ENCODE data around the gene DNAJC13. TPM values are rescaled to one million over a fixed set of nuclear protein-coding genes. Genes with fewer than 3 reads are reported as not detected.

DNAJC13 gene
- total and polyA plus RNA-seq, 2 donors (not counting 3 experiments of a cell fraction or from before 2014, with no cell fraction given), result 14.3 to 71.7 TPM

- intact Hi-C loops (cut with micrococcal nuclease) (no loop called here), dilution Hi-C loops (cut with MboI; ENCODE audit: extremely low pct_ligation_motif_present, low sequenced_read_pairs) (no loop called here)
- peaks cover 5% of the 10 kb centered on the region for H4K20me1 ChIP-seq (replicated peaks; ENCODE audit: control insufficient read depth, extremely low read depth, insufficient read depth, low read length)
- H3K4me1 ChIP-seq (ENCODE audit: control insufficient read depth, extremely low read depth, insufficient read depth, low read length), result peaks cover 13% of the 10 kb centered on the region
- no peak overlapping the region for H3K4me2 ChIP-seq (ENCODE audit: insufficient read depth, low read length)
- H3K9me1 ChIP-seq (replicated peaks; ENCODE audit: control insufficient read depth, extremely low read depth, insufficient read depth, low read length), result no peaks in the 10 kb centered on the region
- ChIA-PET CTCF (interaction anchor here (1.0 kb wide), 1 partner anchor 17 kb away, joined by 3 read pairs; no protein-coding TSS in a partner anchor), POLR2A (no interaction called here)
- TF ChIP-seq, protein P1, sequence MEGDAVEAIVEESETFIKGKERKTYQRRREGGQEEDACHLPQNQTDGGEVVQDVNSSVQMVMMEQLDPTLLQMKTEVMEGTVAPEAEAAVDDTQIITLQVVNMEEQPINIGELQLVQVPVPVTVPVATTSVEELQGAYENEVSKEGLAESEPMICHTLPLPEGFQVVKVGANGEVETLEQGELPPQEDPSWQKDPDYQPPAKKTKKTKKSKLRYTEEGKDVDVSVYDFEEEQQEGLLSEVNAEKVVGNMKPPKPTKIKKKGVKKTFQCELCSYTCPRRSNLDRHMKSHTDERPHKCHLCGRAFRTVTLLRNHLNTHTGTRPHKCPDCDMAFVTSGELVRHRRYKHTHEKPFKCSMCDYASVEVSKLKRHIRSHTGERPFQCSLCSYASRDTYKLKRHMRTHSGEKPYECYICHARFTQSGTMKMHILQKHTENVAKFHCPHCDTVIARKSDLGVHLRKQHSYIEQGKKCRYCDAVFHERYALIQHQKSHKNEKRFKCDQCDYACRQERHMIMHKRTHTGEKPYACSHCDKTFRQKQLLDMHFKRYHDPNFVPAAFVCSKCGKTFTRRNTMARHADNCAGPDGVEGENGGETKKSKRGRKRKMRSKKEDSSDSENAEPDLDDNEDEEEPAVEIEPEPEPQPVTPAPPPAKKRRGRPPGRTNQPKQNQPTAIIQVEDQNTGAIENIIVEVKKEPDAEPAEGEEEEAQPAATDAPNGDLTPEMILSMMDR (IDR thresholded peaks at IDR 0.05; ENCODE audit: extremely low read depth in 1 of 2, insufficient read depth in 1 of 2, low read depth in 1 of 2, low read length in 2 of 2), result no peak
- TF ChIP-seq EZH2 (IDR thresholded peaks at IDR 0.05; ENCODE audit: borderline replicate concordance, low read depth, low read length, severe bottlenecking) (no peak), MYC (IDR thresholded peaks at IDR 0.05; ENCODE audit: low read depth, low read length) (no peak), FOS (IDR thresholded peaks at IDR 0.05; ENCODE audit: borderline replicate concordance, insufficient read depth, low read length) (no peak), POLR2AphosphoS5 (IDR thresholded peaks at IDR 0.05; ENCODE audit: insufficient read depth, low read depth, low read length) (no peak), POLR2A (IDR thresholded peaks at IDR 0.05; ENCODE audit: low read depth, low read length) (no peak), JUN (IDR thresholded peaks at IDR 0.05; ENCODE audit: borderline replicate concordance, insufficient read depth, insufficient read length, low read depth) (no peak), GATA2 (IDR thresholded peaks at IDR 0.05; ENCODE audit: insufficient read depth, insufficient read length, low read depth, low read length) (no peak)
- TF ChIP-seq, protein P2, sequence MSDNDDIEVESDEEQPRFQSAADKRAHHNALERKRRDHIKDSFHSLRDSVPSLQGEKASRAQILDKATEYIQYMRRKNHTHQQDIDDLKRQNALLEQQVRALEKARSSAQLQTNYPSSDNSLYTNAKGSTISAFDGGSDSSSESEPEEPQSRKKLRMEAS (IDR thresholded peaks at IDR 0.05; ENCODE audit: insufficient read depth, insufficient read length), result no peak
- no peak for FAIRE-seq
- DNase-seq (ENCODE audit: low read depth, low spot score), result no peak
- H3K4me3 ChIP-seq (replicated peaks in 1 of 3; ENCODE audit: insufficient read depth in 1 of 3, low read depth in 1 of 3, low read length in 3 of 3), result no peak overlapping the region
- H3K27ac ChIP-seq (ENCODE audit: insufficient read depth, low read depth, low read length), result no peak overlapping the region
- no peaks in the 10 kb centered on the region for H3K27me3 ChIP-seq (ENCODE audit: control insufficient read depth in 2 of 2, insufficient read depth in 2 of 2, low read length in 2 of 2)
- no peaks in the 10 kb centered on the region for H3K9me3 ChIP-seq (replicated peaks; ENCODE audit: control insufficient read depth, insufficient read depth, low read length)
- H2AFZ ChIP-seq (ENCODE audit: low read depth, low read length), result no peak overlapping the region
- BruUV-seq (replicated peaks), result no TSS peak
- no peak overlapping the region for H3K9ac ChIP-seq (replicated peaks; ENCODE audit: extremely low read depth, insufficient read depth, low read length)
- peaks cover 94% of the 10 kb centered on the region for H3K79me2 ChIP-seq (ENCODE audit: control insufficient read depth, insufficient read depth, low read length)
- H3K36me3 ChIP-seq (ENCODE audit: control insufficient read depth in 2 of 2, extremely low read depth in 1 of 2, insufficient read depth in 2 of 2, low read length in 2 of 2), result peaks cover 0 to 4% of the 10 kb centered on the region in 2 experiments
Measured at GRCh38 chr3:132422531-132422930, 5.2 kb downstream of the DNAJC13 start.
